GM21723 (cell line): ENCODE results near the gene LPP.

ENCODE experiments used
- ATAC-seq: cut with Tn5 transposase; IDR thresholded peaks from one replicate; pipeline ENCODE4 v1.9.1; 2021; ENCODE audit warnings: mild to moderate bottlenecking, moderate library complexity; ENCODE audit not compliant: unreplicated experiment

The LPP gene

DNA sequence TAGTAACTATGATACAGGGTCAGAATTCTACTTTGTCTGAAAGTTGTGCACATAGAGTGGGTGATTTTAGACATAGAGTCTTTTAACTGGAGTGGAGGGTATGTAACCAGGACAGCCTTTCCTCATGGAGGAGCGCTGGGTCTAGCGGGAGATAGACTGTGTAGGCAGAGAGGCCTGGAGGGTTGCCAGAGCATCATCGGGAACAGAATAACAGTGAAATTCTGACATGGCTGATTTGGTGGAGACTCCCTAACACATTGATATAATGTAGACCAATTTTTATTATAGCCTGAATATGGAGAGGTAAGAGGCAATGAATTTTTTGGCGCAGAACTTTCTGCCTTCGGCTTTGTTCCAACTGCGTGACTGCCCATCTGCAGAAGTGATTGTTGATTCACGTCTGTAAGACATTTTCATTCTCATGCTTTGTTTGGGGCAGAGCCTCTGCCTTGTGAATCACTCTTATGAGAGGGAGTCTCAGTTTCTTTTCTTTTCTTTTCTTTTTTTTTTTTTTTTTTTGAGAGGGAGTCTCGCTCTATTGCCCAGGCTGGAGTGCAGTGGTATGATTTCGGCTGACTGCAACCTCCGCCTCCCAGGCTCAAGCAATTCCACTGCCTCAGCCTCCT is 16.0 kb downstream of the LPP start:
- no peak for ATAC-seq

DNA sequence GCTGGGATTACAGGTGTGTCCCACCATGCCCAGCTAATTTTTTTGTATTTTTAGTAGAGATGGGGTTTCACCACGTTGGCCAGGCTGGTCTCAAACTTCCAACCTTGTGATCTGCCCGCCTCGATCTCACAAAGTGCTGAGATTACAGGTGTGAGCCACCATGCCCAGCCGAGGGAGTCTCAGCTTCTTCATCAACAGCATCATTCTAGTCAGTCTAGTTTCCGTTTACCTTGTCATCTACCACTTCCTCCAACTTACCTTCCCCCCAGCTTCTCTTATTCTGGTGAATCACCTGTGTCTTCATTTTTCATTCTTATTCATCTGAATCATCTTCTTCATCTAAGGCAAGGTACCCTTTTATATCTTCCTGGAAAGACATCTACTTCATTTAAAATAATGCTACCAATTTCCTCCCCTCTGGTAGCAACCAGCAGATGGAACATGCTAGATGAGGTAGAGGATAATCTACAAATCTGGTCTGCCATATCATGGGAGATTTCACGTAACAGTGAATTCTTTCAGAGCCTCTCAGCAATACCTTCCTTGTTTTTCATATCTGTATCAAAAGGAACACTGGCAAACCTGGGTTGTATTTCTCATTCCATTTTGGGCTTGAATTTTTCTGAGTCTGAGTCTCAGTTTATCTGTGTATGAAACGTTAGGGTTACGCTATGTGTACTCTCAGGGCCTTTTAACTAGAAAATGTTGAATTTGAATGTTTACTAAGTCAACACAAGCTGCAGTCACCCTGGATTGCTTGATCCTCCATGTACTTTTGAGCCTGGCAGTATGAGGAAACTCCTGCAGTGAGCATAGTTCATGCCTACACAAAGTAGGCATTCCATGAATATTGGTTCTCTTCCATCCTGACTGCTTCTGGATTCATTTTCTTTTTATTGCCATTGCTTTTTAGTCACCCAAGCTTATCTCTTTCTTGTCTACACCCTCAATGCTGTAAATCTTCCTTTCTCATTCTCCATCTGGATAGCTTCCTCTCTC is 16.8 kb downstream of the LPP start:
- no peak for ATAC-seq

DNA sequence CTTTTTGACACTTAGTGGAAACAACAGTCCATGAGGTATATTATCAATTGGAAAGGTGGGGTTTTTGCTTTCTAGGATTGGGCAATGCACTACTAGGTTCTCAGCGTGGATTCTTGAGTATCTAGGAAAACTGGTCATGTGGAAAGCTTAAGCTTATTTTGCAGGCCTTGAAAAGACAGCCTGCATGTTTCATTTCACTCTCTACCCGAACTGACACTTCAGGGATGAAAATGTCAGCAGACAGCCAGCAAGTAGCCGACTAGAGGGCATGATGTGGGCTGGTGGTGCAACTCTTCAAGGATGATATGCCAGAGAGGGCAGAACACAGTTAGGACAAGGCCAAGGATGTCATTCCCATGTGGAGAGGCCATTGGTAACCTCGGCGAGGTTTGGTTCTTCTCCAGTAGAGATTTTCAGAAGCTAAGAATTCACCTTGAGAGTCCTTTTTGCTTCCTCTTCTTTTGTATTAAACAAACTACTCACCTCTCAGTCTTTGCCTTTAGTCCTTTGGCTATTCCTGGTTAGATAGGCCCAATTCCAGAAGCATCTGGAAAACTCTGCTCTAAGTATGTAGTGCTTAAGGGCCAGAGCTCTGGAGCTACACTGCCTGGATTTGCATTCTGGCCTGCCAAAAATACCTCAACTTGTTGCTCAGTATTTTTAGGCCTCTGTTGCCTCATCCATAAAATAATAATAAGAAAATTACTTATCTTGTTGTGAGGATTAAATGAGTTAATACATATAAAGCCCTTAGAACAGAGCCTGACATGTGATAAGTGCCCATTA is 17.9 kb downstream of the LPP start:
- ATAC-seq: no peak

DNA sequence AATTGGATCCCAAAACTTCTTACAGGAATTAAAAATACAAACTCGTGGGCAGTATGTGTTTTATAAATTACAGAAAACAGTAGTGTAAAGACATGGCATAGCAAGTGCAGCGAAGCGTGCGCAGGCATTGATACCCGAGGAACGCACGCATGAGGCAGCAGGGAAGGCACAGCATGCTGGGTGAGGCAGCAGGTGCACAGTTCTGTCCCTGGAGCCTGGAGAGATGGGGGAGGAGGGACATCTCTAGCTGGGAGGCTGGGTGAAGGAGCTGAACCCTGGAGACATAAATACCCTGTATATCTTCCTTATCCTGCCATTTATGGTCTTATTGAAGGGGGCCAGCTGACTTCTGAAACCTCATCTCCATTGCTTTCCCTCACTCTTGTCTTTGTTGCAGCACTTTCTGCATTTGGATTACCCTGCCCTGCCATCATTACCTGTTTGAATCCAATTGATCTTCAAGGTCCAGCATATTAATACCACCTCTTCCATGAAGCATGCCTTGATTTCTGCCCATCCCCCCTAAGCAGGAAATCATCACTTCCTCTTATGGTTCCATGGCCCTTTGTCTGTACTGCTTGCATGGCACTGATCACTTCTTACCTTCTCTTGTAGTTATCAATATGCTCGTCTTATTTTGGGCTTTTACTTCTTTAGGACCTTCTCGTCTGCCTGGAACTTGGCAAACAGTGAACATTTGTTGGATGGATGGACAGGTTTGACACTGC is 20.5 kb downstream of the LPP start:
- no peak for ATAC-seq

DNA sequence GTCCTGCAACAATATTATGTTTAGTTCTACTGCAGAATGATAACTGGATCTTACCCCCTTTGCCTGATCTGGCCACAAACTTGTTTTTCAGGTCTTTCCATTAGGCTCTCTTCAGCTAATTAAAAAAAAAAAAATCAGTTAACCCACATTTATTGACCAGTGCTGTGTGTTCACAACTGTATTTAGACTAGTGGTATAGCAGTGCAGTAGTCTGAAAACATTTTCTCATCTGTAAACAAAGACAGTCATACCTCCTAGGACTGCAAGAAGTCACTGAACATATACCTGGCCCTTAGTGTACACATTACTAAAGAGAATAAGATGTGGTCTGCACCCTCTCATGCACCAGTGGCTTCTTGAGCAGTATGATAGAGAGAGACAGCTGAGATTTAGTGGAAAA is 22.5 kb downstream of the LPP start:
- no peak for ATAC-seq

DNA sequence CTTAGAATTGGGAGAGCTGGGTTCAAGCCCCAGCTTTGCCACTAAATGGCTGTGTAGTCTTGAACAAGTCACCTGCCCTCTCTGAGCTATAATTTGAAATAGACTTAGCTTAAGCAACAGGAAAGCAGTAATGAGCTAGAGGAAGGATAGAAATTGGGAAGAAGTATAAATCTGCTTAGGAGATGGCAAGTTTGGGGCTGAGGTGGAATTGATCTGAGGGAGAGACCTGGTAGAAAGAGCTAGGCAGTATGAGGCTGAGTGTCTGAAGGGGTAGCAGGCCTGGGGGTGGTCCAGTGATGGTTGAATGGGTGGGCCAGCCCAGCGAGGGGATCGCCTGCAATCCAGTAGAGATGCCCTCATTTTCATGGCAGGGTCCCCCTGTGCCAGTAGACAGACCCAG is 22.9 kb downstream of the LPP start:
- ATAC-seq: no peak

DNA sequence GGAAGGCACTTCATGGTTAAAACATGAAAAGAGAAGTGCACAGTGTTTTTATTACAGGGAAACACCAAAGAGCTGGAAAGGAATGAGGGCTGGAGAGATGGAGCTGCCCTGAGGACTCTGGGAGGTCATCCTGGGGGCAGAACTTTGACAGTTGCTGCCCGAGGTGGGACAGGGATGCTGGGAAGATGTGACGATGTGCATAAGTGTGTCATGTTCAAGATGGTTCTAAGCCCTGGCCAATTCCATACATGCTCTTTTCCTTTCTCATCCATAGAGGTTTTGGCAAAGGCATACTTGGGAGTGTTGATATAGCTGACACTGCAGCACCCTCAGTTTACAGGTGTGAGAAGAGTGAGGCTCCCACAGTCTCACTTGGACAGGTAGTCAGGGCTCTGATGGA is 23.8 kb downstream of the LPP start:
- no peak for ATAC-seq

DNA sequence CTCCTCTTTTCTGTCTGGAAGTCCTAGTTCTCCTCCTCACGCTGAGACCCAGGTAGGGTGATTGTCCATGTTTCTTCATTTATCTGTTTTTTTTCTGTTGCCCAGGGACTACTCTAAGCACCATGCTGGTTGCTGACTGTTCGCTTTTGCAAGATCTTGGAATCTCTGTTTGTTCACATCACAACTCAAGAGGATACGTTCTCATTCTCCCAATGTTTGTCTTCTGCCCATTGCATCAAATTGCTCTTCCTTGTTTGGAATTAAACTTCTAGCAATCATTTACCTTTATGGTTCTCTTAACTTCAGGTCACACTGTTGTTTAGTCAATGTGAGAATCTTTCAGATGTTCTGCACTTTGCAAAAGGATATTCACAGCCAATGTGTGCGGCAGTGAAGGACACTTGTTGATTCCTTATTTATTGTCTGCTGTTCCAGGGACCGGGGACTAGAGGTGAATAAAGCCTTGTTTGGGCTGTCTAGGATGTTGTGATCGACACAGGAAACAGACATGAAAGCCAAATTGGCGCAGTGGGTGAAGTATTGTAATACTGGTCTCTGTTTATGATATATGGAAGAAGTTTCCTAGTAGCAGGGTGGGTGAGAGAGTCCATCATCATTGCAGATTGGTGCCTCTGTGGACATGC is 24.5 kb downstream of the LPP start:
- no peak for ATAC-seq

DNA sequence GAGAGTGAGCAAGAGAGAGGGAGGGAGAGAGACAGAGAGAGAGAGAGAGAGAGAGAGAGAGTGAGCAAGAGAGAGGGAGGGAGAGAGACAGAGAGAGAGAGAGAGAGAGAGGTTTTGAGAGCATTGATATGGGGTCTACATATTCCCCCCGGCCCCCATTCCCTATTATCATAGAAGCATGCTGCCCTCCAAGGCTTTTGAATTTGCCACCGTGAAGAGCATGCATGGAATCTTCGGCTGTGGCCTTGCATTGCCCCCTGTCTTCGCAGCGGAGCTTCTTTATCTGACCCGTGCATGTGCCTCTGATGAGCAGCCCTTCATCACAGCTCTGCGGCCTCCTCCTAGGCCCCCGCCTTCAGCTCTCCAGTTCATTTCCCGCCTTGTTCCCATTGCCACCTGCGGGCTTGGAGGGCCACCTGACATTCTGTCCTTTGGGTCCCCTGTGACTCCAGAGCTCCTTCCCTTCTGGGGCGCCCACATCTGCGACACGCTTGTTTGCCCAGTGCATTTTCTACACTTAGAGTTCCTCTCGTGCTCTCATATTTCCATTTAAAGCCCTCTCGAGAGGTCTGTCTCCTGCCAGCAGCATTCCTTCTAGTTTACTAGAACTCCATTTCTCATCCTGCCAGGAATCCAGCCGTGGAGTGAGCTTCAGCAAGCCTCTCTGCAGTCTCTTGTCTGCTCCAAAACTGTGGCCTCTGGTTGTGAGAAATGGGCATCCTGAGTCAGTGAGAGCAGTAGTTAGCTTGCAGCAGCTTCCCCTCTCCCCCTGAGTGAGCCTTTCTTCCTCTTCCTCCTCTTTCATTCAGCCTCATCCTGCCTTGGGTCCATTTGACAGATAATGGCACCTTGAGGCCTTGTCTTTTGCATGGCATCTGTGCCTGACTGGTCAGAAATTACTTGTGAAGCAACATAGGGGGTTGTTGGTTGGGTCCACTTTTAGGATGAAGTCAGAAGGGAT is 25.3 kb downstream of the LPP start:
- ATAC-seq: no peak

DNA sequence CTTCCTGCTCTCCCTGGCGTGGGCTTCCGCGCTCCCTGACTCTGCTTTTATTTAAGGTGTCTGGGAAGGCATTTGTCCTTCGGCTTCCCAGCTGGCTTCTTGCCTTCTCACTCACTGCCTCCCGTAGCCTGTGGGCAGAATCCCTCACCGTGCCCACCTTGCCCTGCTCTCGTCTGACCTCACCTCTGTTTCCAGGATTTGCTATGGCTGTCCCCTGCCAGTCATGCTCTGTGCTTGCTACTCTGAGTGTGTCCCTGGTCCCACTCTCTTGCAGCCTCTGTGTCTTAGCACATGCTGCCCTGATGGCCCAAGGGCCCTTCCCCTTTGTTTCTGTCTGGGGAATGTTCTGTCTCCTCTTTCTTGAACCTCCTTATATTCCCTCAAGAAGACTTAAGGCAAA is 26.2 kb downstream of the LPP start:
- no peak for ATAC-seq

DNA sequence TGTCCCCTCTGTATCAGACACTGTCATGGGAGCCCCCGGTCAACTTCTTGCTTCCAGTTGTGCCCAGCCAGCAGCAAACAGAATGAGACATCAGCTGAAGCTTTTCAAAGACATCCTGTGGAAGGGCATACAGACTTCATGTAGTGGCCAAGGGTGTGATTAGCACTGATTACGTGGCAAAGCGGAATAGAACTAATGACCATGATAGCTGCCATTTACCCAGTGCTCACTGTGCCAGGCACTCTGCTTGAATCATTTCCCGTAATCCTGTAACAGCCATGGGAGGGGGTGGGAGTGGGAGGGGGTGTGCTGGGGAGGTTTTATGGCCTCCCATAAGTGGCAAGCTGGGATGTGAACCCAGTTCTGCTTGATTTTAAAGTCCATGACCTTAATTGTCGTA is 29.5 kb downstream of the LPP start:
- ATAC-seq: no peak

DNA sequence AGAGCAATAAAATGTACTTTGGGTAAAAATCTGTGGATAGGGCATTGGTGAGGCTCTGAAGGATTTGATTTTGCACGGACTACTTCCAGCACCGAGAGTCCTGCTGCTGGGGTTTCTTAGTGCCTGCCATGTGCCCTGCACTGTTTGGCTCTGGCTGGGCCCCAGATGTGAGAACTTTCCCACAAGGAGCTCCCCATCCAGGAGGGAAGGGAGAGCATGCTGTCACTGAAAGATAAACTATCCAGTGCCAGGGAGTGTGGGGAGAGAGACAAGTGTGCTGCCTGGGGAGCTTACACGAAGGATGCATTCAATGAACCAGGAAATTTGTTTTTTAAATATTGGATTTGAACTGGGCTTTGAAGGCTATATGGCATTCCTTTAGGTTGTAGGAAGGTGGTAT is 30.2 kb downstream of the LPP start:
- no peak for ATAC-seq

DNA sequence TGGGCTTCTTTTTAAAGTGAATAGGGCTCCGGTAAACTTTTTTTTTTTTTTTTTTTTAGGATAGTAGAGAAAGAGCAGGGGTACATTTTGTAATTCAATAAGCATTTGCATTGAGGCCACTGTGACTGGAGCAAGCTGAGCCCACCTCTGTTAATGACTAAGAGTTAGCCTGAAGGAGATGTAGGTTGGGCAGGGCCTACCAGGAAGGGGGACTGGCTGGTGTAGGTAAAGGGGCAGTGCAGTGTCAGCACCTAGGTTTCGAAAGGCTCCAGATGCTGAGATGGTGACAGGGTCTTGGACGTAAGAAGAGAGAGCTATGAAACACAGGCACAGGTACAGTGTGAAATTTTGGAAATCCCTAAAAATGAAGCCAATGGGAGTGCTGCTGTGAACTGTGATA is 30.7 kb downstream of the LPP start:
- no peak for ATAC-seq

DNA sequence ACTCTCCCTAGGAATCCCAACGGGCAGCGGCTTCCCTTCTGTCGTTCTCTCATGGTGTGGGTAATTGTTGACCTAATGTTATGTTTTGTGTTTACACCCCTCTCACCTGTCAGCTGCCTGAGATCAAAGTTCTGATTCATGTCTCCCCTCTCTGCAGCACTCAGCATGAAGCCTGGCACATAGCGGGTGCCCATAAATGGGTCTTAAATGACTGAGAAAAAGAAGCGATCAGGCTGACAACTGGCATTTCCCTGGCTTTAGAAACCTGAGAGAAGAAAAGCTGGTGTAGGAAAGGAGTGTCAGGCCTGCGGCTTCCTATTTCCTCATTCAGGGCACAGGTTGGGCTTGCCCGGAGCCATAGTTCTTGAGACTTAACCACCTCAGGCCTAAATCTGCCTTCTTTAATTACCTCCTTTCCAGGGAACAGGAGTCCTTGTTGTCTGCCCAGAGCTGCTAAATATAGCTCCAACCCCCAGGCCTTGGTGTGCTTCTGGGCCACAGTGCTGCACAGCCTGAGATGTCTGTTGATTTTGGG is 31.8 kb downstream of the LPP start:
- ATAC-seq: no peak

DNA sequence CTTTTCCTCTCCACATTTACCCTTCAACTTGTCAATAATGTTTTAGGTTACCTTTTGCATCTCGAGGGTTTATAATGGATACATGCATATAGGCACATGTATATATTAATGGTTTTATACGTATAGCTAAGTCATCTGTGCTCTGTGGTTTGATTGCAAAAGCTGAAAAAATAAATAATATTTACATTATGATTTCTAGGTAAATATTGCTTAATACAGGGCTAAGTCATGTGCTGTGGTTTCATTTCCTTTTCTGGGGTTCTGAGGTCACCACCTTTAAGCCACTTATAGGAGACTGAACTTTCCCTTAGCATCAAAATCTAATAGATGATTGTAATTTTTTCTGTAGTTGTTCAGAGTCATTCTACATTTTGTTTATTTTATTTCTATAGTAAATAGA is 33.1 kb downstream of the LPP start:
- no peak for ATAC-seq

DNA sequence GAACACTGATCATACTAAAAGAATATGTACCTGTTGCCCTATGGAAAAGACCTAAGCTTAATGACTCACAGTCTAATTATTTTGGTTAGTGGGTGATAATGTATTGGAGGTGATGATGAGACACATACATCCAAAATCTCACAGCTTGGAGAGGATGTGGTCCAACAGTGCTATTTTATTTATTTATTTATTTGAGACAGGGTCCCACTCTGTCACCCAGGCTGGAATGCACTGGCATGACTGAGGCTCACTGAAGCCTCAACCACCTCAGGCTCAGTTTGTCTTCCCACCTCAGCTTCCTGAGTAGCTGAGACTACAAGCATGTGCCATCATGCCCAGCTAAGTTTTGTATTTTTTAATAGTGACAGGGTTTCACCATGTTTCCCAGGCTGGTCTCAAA is 35.0 kb downstream of the LPP start:
- no peak for ATAC-seq

DNA sequence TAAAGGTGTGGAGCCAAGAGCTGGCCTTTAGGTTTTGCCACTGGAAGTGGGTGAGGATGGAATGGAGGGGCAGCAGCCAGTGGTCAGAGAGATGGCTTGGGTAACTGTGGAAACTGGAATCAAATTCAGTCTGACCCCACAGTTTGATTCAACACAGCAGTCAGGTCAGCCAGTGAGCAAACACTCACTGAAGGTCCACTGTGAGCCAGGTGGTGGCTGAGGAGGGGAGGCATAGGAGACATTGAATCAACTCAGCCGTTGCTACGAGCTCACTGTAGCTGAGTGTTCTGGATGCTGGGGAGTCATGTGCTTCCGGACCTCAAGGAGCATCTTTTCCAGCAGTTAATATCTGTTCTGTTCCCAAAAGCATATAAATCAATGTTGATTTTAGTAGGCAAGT is 37.5 kb downstream of the LPP start:
- ATAC-seq: no peak

DNA sequence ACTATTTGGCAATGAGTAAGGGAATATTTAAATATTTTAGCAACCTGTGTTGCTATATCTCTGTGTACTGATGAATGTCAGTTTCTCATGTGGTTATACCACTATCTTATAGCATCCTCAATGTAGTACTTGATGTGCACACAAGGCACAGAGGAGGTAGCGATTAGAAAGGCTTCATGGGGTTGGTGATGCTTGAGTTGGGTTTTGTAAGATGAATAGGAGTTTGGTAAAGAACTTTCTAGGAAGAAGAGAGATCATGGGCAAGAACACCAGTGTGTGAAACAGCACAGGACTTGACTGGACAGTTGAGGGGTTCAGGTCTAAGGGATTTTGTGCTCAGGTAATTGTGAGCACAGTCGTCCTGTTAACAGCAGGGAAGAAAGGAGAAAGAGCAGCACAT is 38.1 kb downstream of the LPP start:
- no peak for ATAC-seq

DNA sequence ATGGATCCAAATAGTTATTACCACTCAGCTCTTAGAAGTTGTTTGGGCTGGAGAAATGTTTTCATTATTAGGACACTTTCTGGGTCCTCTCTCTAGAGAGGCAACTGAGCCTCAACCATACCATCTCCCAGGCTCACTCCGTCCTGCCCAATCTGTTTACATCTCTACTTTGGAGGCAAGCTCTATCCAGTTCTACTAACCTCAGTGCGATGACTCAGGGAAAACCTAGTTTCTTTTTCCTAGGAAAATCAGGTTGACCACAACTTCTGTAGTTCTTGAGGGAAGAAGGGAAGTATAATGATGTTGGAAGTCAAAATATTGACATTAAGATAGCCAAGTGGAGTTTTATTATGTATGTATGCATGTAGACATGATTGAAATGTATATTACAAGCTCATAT is 40.4 kb downstream of the LPP start:
- ATAC-seq: no peak
